ENCODE data around the gene UBE2S. TPM values are rescaled to one million over a fixed set of nuclear protein-coding genes. Genes with fewer than 3 reads are reported as not detected.
"Not testable (repeated sequence)": the region's sequence is repeated elsewhere in the genome, so short reads cannot be mapped to it uniquely, and the experiment has no call there.

The UBE2S gene
- polyA plus RNA-seq, 3 donors, result 16.1 to 40.9 (median 21.9) TPM

DNA sequence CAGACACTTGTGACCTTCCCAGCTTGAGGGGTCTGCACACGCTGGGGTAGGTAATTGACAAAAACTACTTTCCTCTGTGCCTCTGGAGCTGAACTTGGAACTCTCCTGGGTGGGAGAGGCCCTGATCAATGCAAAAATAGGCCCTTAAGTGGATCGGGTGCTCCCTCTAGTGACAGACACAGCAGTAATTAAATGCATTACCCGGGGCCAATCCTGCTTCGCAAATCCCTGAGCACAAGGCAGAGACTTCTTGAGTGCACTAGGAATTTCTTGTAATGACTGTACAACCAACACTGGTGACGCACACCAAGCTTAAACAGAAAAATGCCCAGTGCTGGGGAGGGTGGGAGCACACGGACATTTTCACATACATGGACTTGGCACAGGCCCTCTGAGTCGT lies 10.6 kb upstream of the UBE2S start:
- H3K9me3 ChIP-seq (replicated peaks in 1 of 2; ENCODE audit: control insufficient read depth in 1 of 2, insufficient read depth in 1 of 2, low read length in 2 of 2), result no peaks in the 10 kb centered on the region
- H3K9ac ChIP-seq (ENCODE audit: insufficient read depth, low read length, poor library complexity, severe bottlenecking), result no peak overlapping the region
- H4K20me1 ChIP-seq (ENCODE audit: insufficient read depth, low read length), result no peaks in the 10 kb centered on the region
- no peak overlapping the region for H2AFZ ChIP-seq (ENCODE audit: insufficient read depth, low read depth, low read length, poor library complexity, severe bottlenecking)
- no peaks in the 10 kb centered on the region for H3K36me3 ChIP-seq (replicated peaks in 1 of 2; ENCODE audit: control insufficient read depth in 1 of 2, insufficient read depth in 2 of 2, low read length in 2 of 2)
- TF ChIP-seq, protein P1, sequence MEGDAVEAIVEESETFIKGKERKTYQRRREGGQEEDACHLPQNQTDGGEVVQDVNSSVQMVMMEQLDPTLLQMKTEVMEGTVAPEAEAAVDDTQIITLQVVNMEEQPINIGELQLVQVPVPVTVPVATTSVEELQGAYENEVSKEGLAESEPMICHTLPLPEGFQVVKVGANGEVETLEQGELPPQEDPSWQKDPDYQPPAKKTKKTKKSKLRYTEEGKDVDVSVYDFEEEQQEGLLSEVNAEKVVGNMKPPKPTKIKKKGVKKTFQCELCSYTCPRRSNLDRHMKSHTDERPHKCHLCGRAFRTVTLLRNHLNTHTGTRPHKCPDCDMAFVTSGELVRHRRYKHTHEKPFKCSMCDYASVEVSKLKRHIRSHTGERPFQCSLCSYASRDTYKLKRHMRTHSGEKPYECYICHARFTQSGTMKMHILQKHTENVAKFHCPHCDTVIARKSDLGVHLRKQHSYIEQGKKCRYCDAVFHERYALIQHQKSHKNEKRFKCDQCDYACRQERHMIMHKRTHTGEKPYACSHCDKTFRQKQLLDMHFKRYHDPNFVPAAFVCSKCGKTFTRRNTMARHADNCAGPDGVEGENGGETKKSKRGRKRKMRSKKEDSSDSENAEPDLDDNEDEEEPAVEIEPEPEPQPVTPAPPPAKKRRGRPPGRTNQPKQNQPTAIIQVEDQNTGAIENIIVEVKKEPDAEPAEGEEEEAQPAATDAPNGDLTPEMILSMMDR (IDR thresholded peaks at IDR 0.05), result peak; percentile 72
- Mint-ChIP-seq H3K9me3 (peaks cover 0 to 2% (median 0%) of the 10 kb centered on the region in 7 donors), H3K4me1 (peaks cover 11% of the 10 kb centered on the region), H3K27ac (peak overlapping the region in 3 of 7 donors; percentile 11 to 68 (median 54)), H3K4me3 (no peak overlapping the region), H3K36me3 (no peaks in the 10 kb centered on the region), H3K27me3 (ENCODE audit: low read depth in 3 of 3) (peaks cover 2 to 15% (median 6%) of the 10 kb centered on the region in 3 donors)
- DNase-seq, result peak in 2 of 3 donors; percentile 43 to 60
- no peaks in the 10 kb centered on the region for H3K79me2 ChIP-seq (ENCODE audit: insufficient read depth, low read length)
- no peak overlapping the region for H3K4me2 ChIP-seq (replicated peaks; ENCODE audit: extremely low read depth, low read length, poor library complexity, severe bottlenecking)
- no peaks in the 10 kb centered on the region for H3K27me3 ChIP-seq (ENCODE audit: control insufficient read depth in 2 of 2, insufficient read depth in 2 of 2, low read length in 2 of 2)
- 26% methylated on average over 3 of the region's 7 CpGs for whole genome bisulfite sequencing (ENCODE audit: insufficient coverage)
- peaks cover 8 to 11% of the 10 kb centered on the region in 2 donors for H3K4me1 ChIP-seq (ENCODE audit: control insufficient read depth in 1 of 2, insufficient read depth in 2 of 2, low read length in 2 of 2)
- H3K27ac ChIP-seq (ENCODE audit: low read depth in 1 of 2, low read length in 2 of 2), result no peak overlapping the region
- intact Hi-C loops (cut with micrococcal nuclease), result loop anchor here in 1 of 2 donors (5.0 to 10.0 kb wide), 2 partner anchors 123 to 276 kb away; no protein-coding TSS in a partner anchor
- H3K4me3 ChIP-seq (replicated peaks in 1 of 3; ENCODE audit: low read depth in 2 of 3, low read length in 3 of 3), result no peak overlapping the region

DNA sequence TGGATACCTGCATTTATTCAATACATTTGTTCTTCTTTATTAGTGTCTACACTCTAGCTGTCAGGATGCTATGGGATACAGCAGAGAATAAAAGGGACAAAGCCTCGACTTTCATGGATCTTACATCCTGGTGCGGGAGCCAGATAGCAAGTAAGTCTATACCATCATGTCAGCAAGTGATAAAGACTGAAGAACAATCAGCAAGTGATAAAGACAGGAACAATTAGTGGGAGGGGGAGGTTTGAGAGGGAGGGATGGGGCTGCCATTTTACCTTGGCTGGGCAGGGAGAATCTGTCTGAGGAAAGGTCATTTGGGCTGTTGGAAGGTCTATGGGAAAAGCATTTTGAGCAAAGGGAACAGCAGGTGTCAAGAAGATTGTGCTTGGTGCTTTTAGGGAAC lies 2.6 kb upstream of the UBE2S start:
- no peak overlapping the region for H3K4me3 Mint-ChIP-seq
- peaks cover 24% of the 10 kb centered on the region for H3K79me2 ChIP-seq (ENCODE audit: insufficient read depth, low read length)
- H3K4me1 Mint-ChIP-seq, result peaks cover 22% of the 10 kb centered on the region
- H3K9me3 ChIP-seq (replicated peaks in 1 of 2; ENCODE audit: control insufficient read depth in 1 of 2, insufficient read depth in 1 of 2, low read length in 2 of 2), result no peaks in the 10 kb centered on the region
- H3K36me3 ChIP-seq (replicated peaks in 1 of 2; ENCODE audit: control insufficient read depth in 1 of 2, insufficient read depth in 2 of 2, low read length in 2 of 2), result no peaks in the 10 kb centered on the region
- peaks cover 13 to 16% of the 10 kb centered on the region in 2 donors for H3K36me3 Mint-ChIP-seq
- no peaks in the 10 kb centered on the region for H3K27me3 ChIP-seq (ENCODE audit: control insufficient read depth in 2 of 2, insufficient read depth in 2 of 2, low read length in 2 of 2)
- peaks cover 0 to 12% (median 2%) of the 10 kb centered on the region in 7 donors for H3K9me3 Mint-ChIP-seq
- no peak overlapping the region for H3K4me3 ChIP-seq (replicated peaks in 1 of 3; ENCODE audit: low read depth in 2 of 3, low read length in 3 of 3)
- no peak for DNase-seq
- peaks cover 9% of the 10 kb centered on the region for H4K20me1 ChIP-seq (ENCODE audit: insufficient read depth, low read length)
- no peak overlapping the region for H3K27ac ChIP-seq (ENCODE audit: low read depth in 1 of 2, low read length in 2 of 2)
- H3K27me3 Mint-ChIP-seq (ENCODE audit: low read depth in 3 of 3), result peaks cover 4 to 12% (median 8%) of the 10 kb centered on the region in 3 donors
- peak overlapping the region; percentile 3 for H2AFZ ChIP-seq (ENCODE audit: insufficient read depth, low read depth, low read length, poor library complexity, severe bottlenecking)
- intact Hi-C loops (cut with micrococcal nuclease), result loop anchor here in 1 of 2 donors (10.0 kb wide), 1 partner anchor 115 kb away; no protein-coding TSS in a partner anchor
- no peak overlapping the region for H3K4me2 ChIP-seq (replicated peaks; ENCODE audit: extremely low read depth, low read length, poor library complexity, severe bottlenecking)
- peaks cover 22 to 30% of the 10 kb centered on the region in 2 donors for H3K4me1 ChIP-seq (ENCODE audit: control insufficient read depth in 1 of 2, insufficient read depth in 2 of 2, low read length in 2 of 2)
- TF ChIP-seq, protein P1 (IDR thresholded peaks at IDR 0.05), result no peak
- H3K9ac ChIP-seq (ENCODE audit: insufficient read depth, low read length, poor library complexity, severe bottlenecking), result no peak overlapping the region
- H3K27ac Mint-ChIP-seq, result no peak overlapping the region
- WGBS (ENCODE audit: insufficient coverage), result 100% methylated on average over 2 of the region's 2 CpGs

DNA sequence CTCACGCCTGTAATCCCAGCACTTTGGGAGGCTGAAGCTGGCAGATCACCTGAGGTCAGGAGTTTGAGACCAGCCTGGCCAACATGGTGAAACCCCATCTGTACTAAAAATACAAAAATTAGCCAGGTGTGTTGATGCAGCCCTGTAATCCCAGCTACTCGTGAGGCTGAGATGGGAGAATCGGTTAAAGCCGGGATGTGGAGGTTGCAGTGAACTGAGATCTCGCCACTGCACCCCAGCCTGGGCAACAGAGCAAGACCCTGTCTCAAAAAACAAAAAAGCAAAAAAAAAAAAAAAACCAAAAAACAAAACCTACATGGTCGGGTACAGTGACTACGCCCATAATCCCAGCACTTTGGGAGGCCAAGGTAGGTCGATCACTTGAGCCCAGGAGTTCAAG lies 1.6 kb upstream of the UBE2S start:
- Mint-ChIP-seq H3K27ac (peak overlapping the region in 5 of 7 donors; percentile 10 to 98 (median 96)), H3K4me1 (peaks cover 22% of the 10 kb centered on the region), H3K9me3 (peaks cover 0 to 12% (median 2%) of the 10 kb centered on the region in 7 donors), H3K4me3 (peak overlapping the region in 1 of 2 donors; percentile 84), H3K36me3 (peaks cover 15 to 23% of the 10 kb centered on the region in 2 donors)
- intact Hi-C loops (cut with micrococcal nuclease), result loop anchor here in 1 of 2 donors (2.0 to 10.0 kb wide), 2 partner anchors 52 to 196 kb away; partner anchors contain the start of genes ISOC2, ZNF524 and ZNF865
- H3K4me1 ChIP-seq (ENCODE audit: control insufficient read depth in 1 of 2, insufficient read depth in 2 of 2, low read length in 2 of 2), result peaks cover 22 to 31% of the 10 kb centered on the region in 2 donors
- H2AFZ ChIP-seq (ENCODE audit: insufficient read depth, low read depth, low read length, poor library complexity, severe bottlenecking); H3K4me3 ChIP-seq (replicated peaks in 1 of 3; ENCODE audit: low read depth in 2 of 3, low read length in 3 of 3); H3K27me3 Mint-ChIP-seq (ENCODE audit: low read depth in 3 of 3); H3K9me3 ChIP-seq (replicated peaks in 1 of 2; ENCODE audit: control insufficient read depth in 1 of 2, insufficient read depth in 1 of 2, low read length in 2 of 2); H3K4me2 ChIP-seq (replicated peaks; ENCODE audit: extremely low read depth, low read length, poor library complexity, severe bottlenecking); DNase-seq; H3K36me3 ChIP-seq (replicated peaks in 1 of 2; ENCODE audit: control insufficient read depth in 1 of 2, insufficient read depth in 2 of 2, low read length in 2 of 2); H3K9ac ChIP-seq (ENCODE audit: insufficient read depth, low read length, poor library complexity, severe bottlenecking); H3K27me3 ChIP-seq (ENCODE audit: control insufficient read depth in 2 of 2, insufficient read depth in 2 of 2, low read length in 2 of 2); H3K27ac ChIP-seq (ENCODE audit: low read depth in 1 of 2, low read length in 2 of 2): not testable (repeated sequence)
- peaks cover 13% of the 10 kb centered on the region for H4K20me1 ChIP-seq (ENCODE audit: insufficient read depth, low read length)
- H3K79me2 ChIP-seq (ENCODE audit: insufficient read depth, low read length), result peaks cover 34% of the 10 kb centered on the region
- WGBS (ENCODE audit: insufficient coverage), result 100% methylated on average over 3 of the region's 8 CpGs

Measured in CD14-positive monocyte (primary cell).